Heart left ventricle (tissue), 16 donors: ENCODE data around the gene TMEM269. TPM values are rescaled to one million over a fixed set of nuclear protein-coding genes. Genes with fewer than 3 reads are reported as not detected.

Source experiments
- ATAC-seq, 4 donors: fragments of 200-7000 bp; cut with Tn5 transposase; one replicate each; pipeline ENCODE4 v1.9.1; 2020 to 2022; ENCODE audit warnings: moderate library complexity in 4 of 4, mild to moderate bottlenecking in 3 of 4, moderate number of reproducible peaks in 1 of 4
- DNase-seq, 5 donors: peaks; one replicate each; pipeline ENCODE4 v3.0.0-alpha.2; 2020
- H3K27ac ChIP-seq, 12 donors: fragments of 200-600 bp; sonication (generic) in 4 of 12; one replicate each; pipeline versions ENCODE4 v1.5.0 to v1.8.0; 2016 to 2022; ENCODE audit warnings: mild to moderate bottlenecking in 2 of 12
- H3K27me3 ChIP-seq, 9 donors: fragments of 200-600 bp; sonication (generic) in 2 of 9; one replicate each; pipeline versions ENCODE4 v1.5.1 to v1.8.0; 2016 to 2022; ENCODE audit warnings: mild to moderate bottlenecking in 3 of 9
- H3K36me3 ChIP-seq, 9 donors: fragments of 200-600 bp; sonication (generic) in 2 of 9; one replicate each; pipeline versions ENCODE4 v1.5.0 to v1.8.0; 2018 to 2022; ENCODE audit warnings: mild to moderate bottlenecking in 2 of 9
- H3K4me1 ChIP-seq, 12 donors: fragments of 200-600 bp; sonication (generic) in 4 of 12; one replicate each; pipeline versions ENCODE4 v1.5.0 to v1.8.0; 2016 to 2022; ENCODE audit warnings: mild to moderate bottlenecking in 3 of 12
- H3K4me3 ChIP-seq, 12 donors: fragments of 200-600 bp; sonication (generic) in 4 of 12; one replicate each; pipeline versions ENCODE4 v1.5.0 to v1.8.0; 2017 to 2022; ENCODE audit warnings: mild to moderate bottlenecking in 9 of 12, moderate library complexity in 4 of 12
- H3K9me3 ChIP-seq, 12 donors: fragments of 200-600 bp; sonication (generic) in 4 of 12; one replicate each; pipeline versions ENCODE4 v1.5.0 to v1.8.0; 2016 to 2022; ENCODE audit warnings: mild to moderate bottlenecking in 1 of 12
- POLR2A ChIP-seq, 2 donors: fragments of 450-650 bp; IDR thresholded peaks; one replicate each; pipeline ENCODE4 v1.6.1; 2017; ENCODE audit warnings: antibody characterized with exemption in 2 of 2, mild to moderate bottlenecking in 2 of 2, moderate library complexity in 2 of 2
- WGBS, 4 donors: extraction: QIAGEN DNeasy Blood & Tissue Kit in 2 of 4; methylation state at CpG; one replicate each; pipeline versions ENCODE4 v1.1.5 to v1.1.7; 2013 to 2018; 5-methylcytosine and 5-hydroxymethylcytosine counted together
- intact Hi-C, 10 donors: fragments of 100-400 bp; cut with DNase I; formaldehyde crosslinking; loops; one replicate each; pipeline versions ENCODE4 v1.11.1 to v1.14.2; 2022
- polyA plus RNA-seq, 2 donors: library from polyadenylated mRNA; stranded (reverse); fragments of 200-250 nt; gene quantifications; one replicate each; pipeline ENCODE4 v1.2.3, GENCODE V29; 2013
- total RNA-seq, 9 donors: library from RNA; depleted of rRNA in 2 of 9; stranded (reverse); fragments of >200 nt in 2 of 9; fragmentation: NEBNext Ultra II Directional in 3 of 9; extraction: Animal tissue kit (Norgen Biotek cat#: 25700) in 3 of 9; gene quantifications; one replicate each; pipeline versions ENCODE4 v1.1.0 to v1.2.4, GENCODE V29; 2016 to 2023
- TF ChIP-seq, protein P1 (sequence below), 12 donors: fragments of 200-600 bp; sonication (generic) in 4 of 12; IDR thresholded peaks; one replicate each; pipeline versions ENCODE4 v1.5.0 to v1.8.0; 2018 to 2022; ENCODE audit warnings: antibody characterized with exemption in 12 of 12, mild to moderate bottlenecking in 5 of 12
- donor health status: ischemic (EF 13 %, LVEDD 7.1; RV severe dilation, severe dysfunction).
- donor health status: healthy with polysubstance abuse.
- donor health status: DM: no; HTN: yes; CAD: no.
- donor health status: DM: no; HTN: no; CAD: no.
- donor health status: ischemic (EF 25% LVEDD 6.9; RV normal size, moderate dysfunction).
- donor health status: ischemic (EF 25% LVEDD 5.7; RV mildly dilated, moderate dysfunction).
- donor health status: healthy.
- donor health status: DM: yes; HTN: yes; CAD: no.
- donor health status: ischemic (EF 35%, LVEDD 5.7; RV mildly dilated, moderate dysfunction).
- donor health status: nonischemic (EF 11% LVEDD 7.7; RV severe dilation, severe dysfunction).
- donor health status: DM: yes; HTN: yes; CAD: no.
- donor health status: PGD.
- donor health status: ischemic (EF 29% LVEDD 5.4; RV normal size, mild dysfunction).
- donor health status: nonischemic (EF 23%, LVEDD 6.1; RV moderate dilation, normal function).

The TMEM269 gene
- total and polyA plus RNA-seq, 11 donors = 0.06 to 0.19 (median 0.07) TPM; not detected in 8

DNA sequence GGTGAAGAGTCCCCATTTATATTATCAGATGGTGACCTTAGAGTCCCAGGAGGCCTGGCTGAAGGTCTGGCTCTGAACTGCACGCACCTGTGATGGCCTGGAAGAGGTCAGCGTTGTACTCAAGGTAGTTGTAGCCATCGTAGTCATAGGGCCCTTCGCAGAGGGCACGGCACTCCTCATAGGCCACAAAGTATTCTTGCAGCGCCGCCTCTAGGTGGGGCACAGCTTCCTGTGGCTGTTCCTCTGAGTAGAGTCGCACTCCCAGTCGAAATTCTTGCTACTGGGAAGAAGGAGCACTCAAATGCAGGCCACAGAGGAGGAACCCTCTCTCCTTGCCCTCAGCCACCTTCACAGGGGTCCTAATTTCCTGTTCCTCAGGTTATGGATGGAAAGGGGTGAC lies 25.7 kb upstream of the TMEM269 start:
- DNase-seq (no peak), ATAC-seq (peak in 1 of 4 donors; percentile 28)
- Histone ChIP-seq H3K9me3 (no peaks in the 10 kb centered on the region), H3K4me1 (peaks cover 0 to 3% (median 0%) of the 10 kb centered on the region in 12 donors), H3K36me3 (peaks cover 2 to 85% (median 74%) of the 10 kb centered on the region in 9 donors), H3K4me3 (no peak overlapping the region), H3K27me3 (no peaks in the 10 kb centered on the region), H3K27ac (no peak overlapping the region)
- intact Hi-C loops = loop anchor here in 3 of 10 donors (10.0 kb wide), 2 partner anchors 304 to 414 kb away; partner anchors contain the start of genes PPCS (in 1 of the 3) and ZMYND12 (in 1 of the 3)
- TF ChIP-seq POLR2A (IDR thresholded peaks at IDR 0.05) = no peak
- TF ChIP-seq, protein P1, sequence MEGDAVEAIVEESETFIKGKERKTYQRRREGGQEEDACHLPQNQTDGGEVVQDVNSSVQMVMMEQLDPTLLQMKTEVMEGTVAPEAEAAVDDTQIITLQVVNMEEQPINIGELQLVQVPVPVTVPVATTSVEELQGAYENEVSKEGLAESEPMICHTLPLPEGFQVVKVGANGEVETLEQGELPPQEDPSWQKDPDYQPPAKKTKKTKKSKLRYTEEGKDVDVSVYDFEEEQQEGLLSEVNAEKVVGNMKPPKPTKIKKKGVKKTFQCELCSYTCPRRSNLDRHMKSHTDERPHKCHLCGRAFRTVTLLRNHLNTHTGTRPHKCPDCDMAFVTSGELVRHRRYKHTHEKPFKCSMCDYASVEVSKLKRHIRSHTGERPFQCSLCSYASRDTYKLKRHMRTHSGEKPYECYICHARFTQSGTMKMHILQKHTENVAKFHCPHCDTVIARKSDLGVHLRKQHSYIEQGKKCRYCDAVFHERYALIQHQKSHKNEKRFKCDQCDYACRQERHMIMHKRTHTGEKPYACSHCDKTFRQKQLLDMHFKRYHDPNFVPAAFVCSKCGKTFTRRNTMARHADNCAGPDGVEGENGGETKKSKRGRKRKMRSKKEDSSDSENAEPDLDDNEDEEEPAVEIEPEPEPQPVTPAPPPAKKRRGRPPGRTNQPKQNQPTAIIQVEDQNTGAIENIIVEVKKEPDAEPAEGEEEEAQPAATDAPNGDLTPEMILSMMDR (IDR thresholded peaks at IDR 0.05) = no peak
- WGBS, 4 donors = 74 to 85% (median 80%) methylated on average over 9 of the region's 9 CpGs

DNA sequence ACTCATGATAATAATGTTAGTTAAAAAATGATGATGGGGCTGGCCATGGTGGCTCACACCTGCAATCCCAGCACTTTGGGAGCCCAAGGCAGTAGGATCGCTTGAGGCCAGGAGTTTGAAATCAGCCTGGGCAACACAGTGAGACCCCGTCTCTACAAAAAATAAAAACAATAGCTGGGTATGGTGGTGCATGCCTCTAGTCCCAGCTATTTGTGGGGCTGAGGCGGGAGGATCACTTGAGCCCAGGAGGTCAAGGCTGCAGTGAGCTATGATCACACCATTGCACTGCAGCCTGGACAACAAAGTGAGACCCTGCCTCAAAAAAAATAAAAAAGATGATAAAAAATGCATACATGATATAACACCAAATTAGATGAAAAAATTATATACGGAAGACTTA lies 23.2 kb upstream of the TMEM269 start:
- DNase-seq (no peak), ATAC-seq (no peak)
- intact Hi-C loops = loop anchor here in 3 of 10 donors (10.0 kb wide), 3 partner anchors 77 to 427 kb away; partner anchors contain the start of genes YBX1 (in 2 of the 3) and FOXJ3 (in 1 of the 3)
- no peaks in the 10 kb centered on the region for H3K9me3 ChIP-seq
- peaks cover 0 to 19% (median 14%) of the 10 kb centered on the region in 12 donors for H3K4me1 ChIP-seq
- 89 to 98% (median 95%) methylated on average over 4 of the region's 4 CpGs for WGBS, 4 donors
- no peaks in the 10 kb centered on the region for H3K27me3 ChIP-seq
- no peak for TF ChIP-seq POLR2A (IDR thresholded peaks at IDR 0.05)
- TF ChIP-seq, protein P1 (IDR thresholded peaks at IDR 0.05) = no peak
- no peak overlapping the region for H3K27ac ChIP-seq
- peaks cover 2 to 60% (median 50%) of the 10 kb centered on the region in 9 donors for H3K36me3 ChIP-seq
- H3K4me3 ChIP-seq = no peak overlapping the region

DNA sequence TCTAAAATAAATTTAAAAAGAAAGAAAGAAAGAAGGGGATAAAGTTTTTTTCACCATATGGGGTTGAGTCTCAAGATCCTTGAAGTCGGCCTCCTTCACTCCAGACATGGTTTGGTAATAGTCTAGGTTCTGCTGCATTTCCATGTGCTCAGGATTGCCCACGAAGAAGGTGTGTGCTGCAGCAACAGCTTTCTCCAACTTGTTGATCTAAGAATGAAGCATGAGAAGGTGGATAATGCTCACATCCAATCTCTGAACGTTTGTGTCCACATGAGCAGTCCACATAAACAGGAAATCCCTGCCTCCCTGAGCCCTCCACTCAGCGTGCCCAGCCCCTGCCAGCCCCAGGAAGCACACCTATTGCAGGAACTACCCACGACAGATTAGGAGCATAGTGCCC lies 22.5 kb upstream of the TMEM269 start:
- 59 to 69% (median 66%) methylated on average over 5 of the region's 5 CpGs for WGBS, 4 donors
- peaks cover 0 to 19% (median 13%) of the 10 kb centered on the region in 12 donors for H3K4me1 ChIP-seq
- no peaks in the 10 kb centered on the region for H3K9me3 ChIP-seq
- H3K27ac ChIP-seq = no peak overlapping the region
- H3K27me3 ChIP-seq = no peaks in the 10 kb centered on the region
- intact Hi-C loops = loop anchor here in 3 of 10 donors (10.0 kb wide), 3 partner anchors 77 to 427 kb away; partner anchors contain the start of genes YBX1 (in 2 of the 3) and FOXJ3 (in 1 of the 3)
- peaks cover 2 to 53% (median 43%) of the 10 kb centered on the region in 9 donors for H3K36me3 ChIP-seq
- ATAC-seq (no peak), DNase-seq (no peak)
- no peak for TF ChIP-seq POLR2A (IDR thresholded peaks at IDR 0.05)
- TF ChIP-seq, protein P1 (IDR thresholded peaks at IDR 0.05) = no peak
- H3K4me3 ChIP-seq = no peak overlapping the region

DNA sequence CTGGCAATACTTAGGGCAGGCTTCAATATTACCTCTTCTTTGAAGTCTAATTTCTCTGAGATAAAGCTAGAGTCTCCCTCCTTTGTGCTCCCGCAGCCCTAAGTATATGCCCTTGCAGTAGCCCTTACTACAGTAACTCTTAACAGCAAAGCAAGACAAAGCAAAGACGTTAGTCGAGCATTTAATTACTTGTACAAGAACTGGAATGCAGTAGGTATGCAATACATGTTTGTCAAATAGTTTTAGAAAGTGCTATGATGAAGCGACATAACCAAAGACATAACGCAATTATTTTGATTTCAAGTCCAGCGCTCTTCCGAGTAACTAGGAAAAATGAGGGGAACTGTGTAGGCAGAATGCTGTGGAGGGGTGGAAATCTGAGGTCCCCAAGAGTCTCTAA lies 19.5 kb upstream of the TMEM269 start:
- DNase-seq = no peak
- peaks cover 3 to 44% (median 27%) of the 10 kb centered on the region in 12 donors for H3K4me1 ChIP-seq
- H3K9me3 ChIP-seq = no peaks in the 10 kb centered on the region
- H3K27ac ChIP-seq = peak overlapping the region in 6 of 12 donors; percentile 87 to 95 (median 92)
- intact Hi-C loops = loop anchor here in 7 of 10 donors (5.0 to 10.0 kb wide), 8 partner anchors 52 to 430 kb away; partner anchors contain the start of genes YBX1 (in 6 of the 7), ERMAP (in 1 of the 7), FOXJ3 (in 1 of the 7) and SVBP (in 1 of the 7)
- WGBS, 4 donors = 18 to 34% (median 20%) methylated on average over 7 of the region's 7 CpGs
- peak overlapping the region; percentile 70 to 98 (median 94) for H3K4me3 ChIP-seq
- peaks cover 0 to 23% (median 19%) of the 10 kb centered on the region in 9 donors for H3K36me3 ChIP-seq
- ATAC-seq = no peak
- H3K27me3 ChIP-seq = no peaks in the 10 kb centered on the region
- TF ChIP-seq, protein P1 (IDR thresholded peaks at IDR 0.05) = no peak
- no peak for TF ChIP-seq POLR2A (IDR thresholded peaks at IDR 0.05)
